ENCODE measurements around the gene CSNK2A3.

CSNK2A3 gene

DNA sequence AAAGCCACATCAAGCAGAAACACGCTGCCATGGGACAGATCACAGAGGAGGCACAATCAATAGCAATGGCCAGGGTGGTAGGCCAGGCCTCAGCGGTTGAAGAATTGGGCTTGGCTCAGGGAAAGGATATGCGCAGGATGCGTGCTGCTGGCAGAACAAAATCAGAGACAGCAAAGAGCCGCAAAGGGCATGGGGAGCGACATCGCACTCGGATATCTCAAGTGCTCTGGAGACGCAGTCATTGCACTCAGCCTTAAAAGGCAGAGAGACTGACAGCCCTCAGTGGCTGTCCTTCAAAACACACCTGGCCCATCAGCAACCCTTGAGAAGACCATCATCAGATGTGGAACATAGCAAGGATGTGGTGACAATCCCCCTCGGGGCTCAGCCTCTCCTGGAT, 50.5 kb downstream of the CSNK2A3 start:
- H3K4me3 ChIP-seq (ENCODE audit: low read depth, low read length): no peak overlapping the region
- no peak for DNase-seq (ENCODE audit: low read depth)
- TF ChIP-seq, protein P1, sequence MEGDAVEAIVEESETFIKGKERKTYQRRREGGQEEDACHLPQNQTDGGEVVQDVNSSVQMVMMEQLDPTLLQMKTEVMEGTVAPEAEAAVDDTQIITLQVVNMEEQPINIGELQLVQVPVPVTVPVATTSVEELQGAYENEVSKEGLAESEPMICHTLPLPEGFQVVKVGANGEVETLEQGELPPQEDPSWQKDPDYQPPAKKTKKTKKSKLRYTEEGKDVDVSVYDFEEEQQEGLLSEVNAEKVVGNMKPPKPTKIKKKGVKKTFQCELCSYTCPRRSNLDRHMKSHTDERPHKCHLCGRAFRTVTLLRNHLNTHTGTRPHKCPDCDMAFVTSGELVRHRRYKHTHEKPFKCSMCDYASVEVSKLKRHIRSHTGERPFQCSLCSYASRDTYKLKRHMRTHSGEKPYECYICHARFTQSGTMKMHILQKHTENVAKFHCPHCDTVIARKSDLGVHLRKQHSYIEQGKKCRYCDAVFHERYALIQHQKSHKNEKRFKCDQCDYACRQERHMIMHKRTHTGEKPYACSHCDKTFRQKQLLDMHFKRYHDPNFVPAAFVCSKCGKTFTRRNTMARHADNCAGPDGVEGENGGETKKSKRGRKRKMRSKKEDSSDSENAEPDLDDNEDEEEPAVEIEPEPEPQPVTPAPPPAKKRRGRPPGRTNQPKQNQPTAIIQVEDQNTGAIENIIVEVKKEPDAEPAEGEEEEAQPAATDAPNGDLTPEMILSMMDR (conservative IDR thresholded peaks at IDR 0.05; ENCODE audit: low read depth, low read length): no peak
